HFF-Myc (cell line): ENCODE data around the gene GNB1L.

ENCODE experiments used
- DNase-seq: peaks from one replicate; pipeline ENCODE4 v3.0.0-alpha.2; 2011; ENCODE audit warnings: low read depth; ENCODE audit errors: extremely low read depth
- H3K4me3 ChIP-seq: replicated peaks from 2 replicates; pipeline ENCODE4 v1.5.1; 2011; ENCODE audit warnings: low read depth, mild to moderate bottlenecking, control low read depth, low read length
- CTCF ChIP-seq: IDR thresholded peaks from 2 replicates; pipeline ENCODE4 v1.5.1; 2012; ENCODE audit warnings: mild to moderate bottlenecking, low read depth, low read length, control low read depth; ENCODE audit errors: missing control alignments

Gene GNB1L

GRCh38 chr22:19831016-19831415 lies 23.7 kb downstream of the GNB1L start:
- no peak overlapping the region for H3K4me3 ChIP-seq
- DNase-seq = no peak
- TF ChIP-seq CTCF = no peak

GRCh38 chr22:19828035-19828401 lies 26.7 kb downstream of the GNB1L start:
- no peak for TF ChIP-seq CTCF
- H3K4me3 ChIP-seq = no peak overlapping the region
- no peak for DNase-seq

- no peak for DNase-seq
- no peak overlapping the region for H3K4me3 ChIP-seq
- TF ChIP-seq CTCF = no peak
Measured at GRCh38 chr22:19827341-19828034, 27.2 kb downstream of the GNB1L start.

- DNase-seq = no peak
- TF ChIP-seq CTCF = no peak
- no peak overlapping the region for H3K4me3 ChIP-seq
Measured at GRCh38 chr22:19826619-19826950, 28.1 kb downstream of the GNB1L start.

GRCh38 chr22:19825904-19826618 lies 28.6 kb downstream of the GNB1L start:
- H3K4me3 ChIP-seq = no peak overlapping the region
- TF ChIP-seq CTCF = no peak
- no peak for DNase-seq

- no peak overlapping the region for H3K4me3 ChIP-seq
- DNase-seq = no peak
- no peak for TF ChIP-seq CTCF
Measured at GRCh38 chr22:19824926-19825339, 29.7 kb downstream of the GNB1L start.
